ENCODE measurements around the gene B3GALT4.

B3GALT4 gene

DNA sequence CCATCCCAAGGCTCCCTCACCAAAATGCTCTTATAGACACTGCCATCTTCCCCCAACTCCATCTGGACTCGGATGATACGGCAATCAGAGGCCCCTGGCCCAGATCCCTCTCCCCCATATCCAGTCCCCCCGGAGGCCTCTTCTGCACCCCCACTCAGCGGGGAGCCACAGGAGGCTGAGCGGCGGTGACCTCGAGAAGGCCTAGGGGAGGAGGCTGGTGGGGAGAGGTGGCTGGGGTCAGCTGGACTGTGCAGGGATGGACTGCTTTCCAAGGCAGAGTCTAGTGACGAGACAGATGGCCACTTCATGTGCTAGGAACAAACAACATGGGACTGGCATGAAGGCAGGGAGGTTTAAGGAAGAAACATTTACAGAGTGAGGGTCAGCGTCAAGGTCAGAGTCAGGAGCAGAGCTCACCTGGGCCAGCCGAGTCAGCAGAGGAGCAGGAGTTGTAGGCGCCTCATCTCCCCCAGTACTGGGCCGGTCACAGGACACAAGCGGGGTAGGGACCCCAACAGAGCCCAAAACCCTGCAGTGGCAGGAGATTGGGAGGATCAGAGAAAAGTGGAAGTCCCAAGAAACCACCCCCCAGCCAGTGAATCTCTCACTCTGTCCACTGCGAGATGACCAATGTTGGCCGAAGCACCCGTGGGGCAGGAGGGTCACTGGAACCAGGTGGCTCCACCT is 16.2 kb downstream of the B3GALT4 start:
- no peak for DNase-seq

DNA sequence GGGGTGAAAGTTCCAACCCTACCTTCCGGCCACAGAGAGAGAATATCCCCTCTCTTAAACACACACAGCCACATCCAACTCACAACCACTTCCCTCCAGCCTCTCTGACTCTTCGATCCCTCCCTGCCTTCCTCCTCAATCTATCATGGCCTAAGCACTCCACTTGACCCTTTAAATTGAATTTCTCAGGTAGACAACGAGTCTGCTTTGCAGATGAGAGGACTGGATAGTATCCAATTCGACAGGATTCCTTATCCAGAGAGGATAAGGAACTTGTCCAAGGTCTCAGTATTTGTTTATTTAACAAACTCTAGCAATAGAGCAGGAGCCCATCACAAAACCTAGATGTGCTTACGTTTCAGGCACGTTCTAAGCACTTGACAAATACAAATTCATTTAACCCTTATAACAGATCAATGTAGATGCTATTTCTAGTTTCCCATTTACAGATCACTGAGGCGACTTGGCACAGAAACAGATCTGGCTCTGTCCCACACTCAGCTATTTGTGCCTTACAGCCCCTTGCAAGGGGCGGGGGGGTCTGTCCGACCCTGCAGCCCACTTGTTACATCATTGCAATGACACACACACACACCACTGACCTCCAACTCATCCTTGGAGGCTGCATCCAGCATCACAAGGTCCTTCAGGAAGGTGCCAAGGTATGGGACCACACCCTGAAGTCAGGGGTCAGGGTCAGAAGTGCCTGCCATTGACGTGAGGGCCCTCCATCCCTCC is 17.3 kb downstream of the B3GALT4 start:
- DNase-seq: no peak

DNA sequence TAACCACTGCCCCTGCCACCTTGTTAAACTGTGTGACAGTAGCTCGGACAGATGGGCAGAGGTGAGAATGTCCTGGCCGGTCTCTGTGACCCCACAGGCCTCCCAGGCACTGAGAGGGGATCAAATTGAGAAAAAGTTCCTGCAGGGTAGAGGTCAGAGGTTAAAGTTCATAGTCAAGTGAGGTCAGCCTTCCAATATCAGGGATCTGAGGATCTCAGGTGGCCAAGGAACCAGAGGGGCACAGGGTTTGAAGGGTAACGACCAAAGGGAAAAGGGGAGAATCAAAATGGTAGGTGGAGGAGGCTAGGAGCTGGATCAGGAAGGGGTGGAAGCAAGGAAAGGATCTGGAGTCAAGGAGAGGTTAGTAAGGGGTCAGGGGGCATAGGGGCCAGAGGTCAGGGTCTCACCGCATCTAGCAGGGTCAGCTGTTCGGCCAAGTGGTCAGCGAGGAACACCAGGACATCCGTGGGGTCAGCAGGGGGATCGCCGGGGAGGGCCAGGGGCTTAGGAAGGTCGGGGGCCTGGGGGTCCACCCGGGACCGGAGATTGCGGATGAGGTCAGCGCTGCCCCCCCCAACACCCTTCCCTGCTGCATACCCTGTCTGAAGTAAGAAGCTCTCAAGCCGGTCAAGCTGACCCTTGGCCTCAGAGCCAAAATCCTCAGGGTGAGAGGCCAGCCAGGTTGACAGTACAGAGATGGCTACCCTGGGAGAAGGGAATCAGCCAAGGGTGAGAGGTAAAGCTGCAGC is 18.9 kb downstream of the B3GALT4 start:
- DNase-seq: no peak

DNA sequence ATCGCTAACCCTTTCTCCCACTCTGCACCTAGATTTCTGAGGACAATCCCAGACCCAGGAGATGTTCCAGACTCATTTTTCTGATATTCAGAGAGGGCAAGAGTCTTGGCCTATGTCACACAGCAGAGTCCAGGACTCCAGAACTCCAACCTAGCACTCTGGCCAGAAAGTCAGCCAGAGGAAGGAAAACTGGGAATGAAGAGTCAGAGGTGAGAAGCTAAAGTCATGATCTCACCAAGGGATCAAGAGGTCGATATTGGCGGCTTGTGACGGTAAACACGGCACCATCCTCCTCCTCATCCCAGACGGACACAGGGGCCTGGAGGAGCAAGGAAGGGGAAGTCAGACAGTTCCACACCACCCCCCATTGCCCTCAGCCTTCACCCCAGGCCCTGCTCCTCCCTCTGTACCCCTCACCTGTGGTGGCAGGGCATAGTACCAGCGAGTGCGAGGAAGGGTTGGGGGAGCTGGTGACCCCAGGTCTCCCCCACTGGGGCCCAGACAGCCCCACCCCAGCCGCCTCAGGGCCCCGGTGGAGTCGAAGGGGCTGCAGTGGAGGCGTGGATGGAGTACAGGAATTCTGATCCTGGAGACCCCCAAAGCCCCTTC is 20.0 kb downstream of the B3GALT4 start:
- DNase-seq: no peak

DNA sequence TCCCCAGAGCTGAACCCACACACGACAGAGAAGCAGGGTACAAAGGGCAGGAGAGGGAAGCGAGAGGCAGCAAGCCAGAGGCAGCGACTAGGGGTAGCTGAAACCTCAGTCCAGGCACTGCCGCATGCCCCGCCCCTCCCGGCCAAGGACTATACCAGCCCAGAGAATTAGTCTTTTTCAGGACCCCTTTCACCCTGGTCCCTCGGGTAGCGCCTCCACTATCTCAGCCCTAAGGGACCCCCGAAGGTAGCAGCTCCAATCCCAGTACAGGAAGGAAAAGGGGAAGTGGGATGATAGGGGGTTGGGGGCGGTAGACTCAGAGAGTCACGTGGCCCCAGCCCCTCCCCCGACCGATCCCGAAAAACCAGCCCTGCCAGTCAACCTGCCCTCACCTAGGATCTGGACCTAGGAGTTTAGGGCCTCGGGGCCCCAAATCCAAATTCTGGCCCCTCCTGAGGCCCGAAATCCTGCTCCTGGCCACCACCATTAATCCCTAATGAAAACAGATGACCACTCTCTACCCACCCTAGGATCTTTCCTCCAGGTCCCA is 20.6 kb downstream of the B3GALT4 start:
- no peak for DNase-seq

DNA sequence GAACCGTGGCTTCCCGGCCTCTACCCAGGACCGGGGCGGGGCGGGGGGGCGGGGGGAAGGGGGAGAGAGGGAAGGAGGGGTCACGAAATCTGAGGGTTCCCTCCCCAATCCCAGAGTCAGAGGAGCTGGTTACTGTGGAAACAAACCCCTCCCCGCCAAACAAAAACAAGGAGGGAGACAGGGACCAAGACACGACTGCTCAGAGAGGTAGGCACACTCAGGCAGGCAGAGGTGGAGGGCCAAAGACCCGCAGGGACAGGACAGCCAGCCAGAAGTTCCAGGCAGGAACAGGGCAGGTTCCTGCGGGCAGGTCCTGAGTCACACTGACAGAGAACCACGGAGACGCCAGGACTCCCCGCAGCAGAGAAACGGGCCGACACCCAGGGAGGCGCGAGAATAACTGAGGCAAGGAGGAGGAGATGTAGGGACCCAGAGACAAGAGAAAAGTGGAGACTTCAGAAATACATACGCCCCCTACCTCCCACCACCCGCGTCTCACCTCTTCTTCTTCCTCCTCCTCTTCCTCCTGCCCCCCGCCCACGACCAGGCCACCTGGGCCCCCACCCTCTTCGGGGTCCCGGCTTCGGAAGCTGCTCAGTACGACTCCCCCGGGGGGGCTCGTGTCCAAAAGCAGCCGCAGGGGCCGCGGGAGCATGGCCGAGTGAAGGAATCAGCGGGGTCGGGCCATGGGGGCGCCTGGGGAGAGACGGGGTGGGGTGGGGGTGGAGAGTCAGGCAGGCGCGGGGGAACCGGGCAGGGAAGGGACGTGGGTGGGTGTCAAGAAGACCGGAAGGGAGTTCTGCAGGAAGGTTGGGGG is 21.2 kb downstream of the B3GALT4 start:
- DNase-seq: peak; percentile 47

DNA sequence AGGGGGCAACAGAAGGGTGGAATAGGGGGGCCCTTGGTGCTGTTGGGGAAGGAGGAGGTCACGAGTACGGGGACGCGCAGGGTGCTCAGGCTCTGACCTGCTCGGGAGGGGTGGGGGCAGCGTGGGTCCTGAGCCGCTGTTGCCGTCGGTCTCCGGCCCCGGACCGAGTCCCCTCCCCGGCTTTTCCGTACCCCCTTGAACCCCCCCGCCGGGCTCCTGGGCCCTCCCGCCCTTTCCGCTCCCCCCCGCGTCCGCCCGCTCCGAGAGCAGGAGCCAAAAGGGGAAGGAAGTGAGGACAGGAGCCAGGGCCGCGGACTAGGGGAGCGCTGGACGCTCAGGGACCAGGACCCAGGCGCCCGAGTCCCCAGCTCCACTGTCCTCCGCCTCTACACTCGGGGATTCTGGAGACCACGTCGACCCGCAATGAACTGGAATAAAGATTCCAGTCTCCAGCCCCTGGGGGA is 21.9 kb downstream of the B3GALT4 start, which contains the start of gene RGL2:
RGL2 (minus strand) TSS at position 170 of the 464 bp plus-strand sequence. CDS start 332 bp downstream, outside the sequence.
- DNase-seq: peak; percentile 62

DNA sequence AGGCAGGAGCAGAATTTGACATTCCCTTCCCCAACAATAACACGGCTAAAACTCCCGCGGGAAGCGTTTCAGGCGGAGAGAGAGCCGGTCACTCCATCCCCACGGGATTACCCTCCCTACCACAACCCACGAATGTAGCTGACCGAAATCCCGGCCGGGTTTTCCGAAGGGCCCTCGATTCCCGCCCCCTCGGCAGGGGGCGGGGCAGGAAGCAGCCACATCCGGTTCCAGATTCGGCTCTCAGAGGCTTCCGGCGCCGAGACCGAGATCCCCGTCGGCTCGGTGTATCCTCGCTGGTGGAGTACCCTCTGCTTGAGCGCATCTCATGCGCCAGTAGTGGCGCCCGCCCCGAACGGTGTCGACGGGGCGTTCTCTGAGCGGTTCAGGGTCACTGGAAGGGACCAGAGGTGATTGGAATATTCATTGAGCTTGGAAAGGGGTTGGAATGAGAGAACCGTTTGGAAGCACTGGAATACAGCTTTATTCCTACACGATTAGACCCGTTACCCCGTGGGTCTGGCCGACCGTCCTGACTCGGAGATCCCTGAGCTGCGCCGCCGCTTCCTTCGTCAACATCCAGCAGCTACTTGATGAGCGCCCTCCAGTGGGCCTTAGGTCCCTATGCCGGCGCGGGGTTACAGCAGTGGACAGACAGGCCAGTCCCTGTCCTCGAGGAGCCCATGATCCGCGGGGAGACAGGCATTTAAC is 22.5 kb downstream of the B3GALT4 start:
- DNase-seq: peak; percentile 91

DNA sequence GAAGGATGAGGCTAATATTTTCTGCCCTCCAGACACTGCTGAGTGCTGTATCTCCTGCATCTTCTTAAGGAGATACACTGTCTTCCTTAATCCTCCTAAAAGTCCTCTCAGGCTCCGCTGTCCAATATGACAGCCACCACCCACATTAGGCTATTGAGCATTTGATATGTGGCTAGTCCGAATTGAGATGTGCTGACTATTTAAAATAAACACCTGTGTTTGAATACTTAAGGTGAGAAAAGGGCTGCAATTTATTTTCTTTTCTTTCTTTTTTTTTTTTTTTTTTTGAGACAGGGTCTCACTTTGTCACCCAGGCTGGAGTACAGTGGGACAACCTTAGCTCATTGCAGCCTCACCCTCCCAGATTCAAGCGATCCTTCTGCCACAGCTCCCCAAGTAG is 25.0 kb downstream of the B3GALT4 start:
- no peak for DNase-seq

DNA sequence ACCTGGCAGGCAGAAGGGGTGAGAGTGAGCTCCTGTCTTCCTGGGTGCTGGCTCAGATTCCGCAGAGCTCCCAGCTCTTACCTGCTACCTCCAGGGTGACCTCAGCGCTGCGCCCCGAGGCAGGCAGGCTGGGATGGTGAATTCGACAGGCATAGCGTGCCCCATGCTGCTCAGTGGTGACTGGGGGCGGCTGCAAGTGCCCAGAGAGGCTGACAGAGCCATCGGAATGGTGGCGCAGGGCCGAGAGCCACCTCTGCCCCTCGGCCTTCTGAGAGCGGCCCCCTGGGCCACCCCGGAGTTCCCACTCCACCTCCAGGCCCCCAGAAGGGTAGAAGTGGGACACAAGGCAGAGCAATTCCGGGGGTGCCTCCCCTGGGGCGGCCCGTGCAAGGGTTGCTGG is 27.3 kb downstream of the B3GALT4 start:
- DNase-seq: no peak

DNA sequence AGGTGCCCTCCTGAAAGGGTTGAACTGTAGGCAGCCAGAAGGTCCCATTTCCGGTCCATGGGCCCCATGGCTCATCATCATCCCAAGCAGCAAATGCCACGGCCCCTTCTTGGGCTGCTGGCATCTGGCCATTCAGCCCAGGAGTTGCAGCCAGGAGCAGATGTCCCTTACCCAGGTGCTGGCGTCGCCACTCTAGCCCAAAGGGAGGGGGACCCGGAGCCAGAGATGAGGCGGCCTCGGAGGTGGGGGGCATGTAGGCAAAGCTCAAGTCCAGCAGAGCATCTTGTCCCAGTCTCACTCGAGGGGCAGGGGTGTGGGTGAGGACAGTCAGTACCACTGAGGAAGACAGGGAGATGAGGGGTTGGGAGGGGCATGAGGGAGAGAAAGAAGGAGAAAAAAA is 28.1 kb downstream of the B3GALT4 start:
- no peak for DNase-seq

DNA sequence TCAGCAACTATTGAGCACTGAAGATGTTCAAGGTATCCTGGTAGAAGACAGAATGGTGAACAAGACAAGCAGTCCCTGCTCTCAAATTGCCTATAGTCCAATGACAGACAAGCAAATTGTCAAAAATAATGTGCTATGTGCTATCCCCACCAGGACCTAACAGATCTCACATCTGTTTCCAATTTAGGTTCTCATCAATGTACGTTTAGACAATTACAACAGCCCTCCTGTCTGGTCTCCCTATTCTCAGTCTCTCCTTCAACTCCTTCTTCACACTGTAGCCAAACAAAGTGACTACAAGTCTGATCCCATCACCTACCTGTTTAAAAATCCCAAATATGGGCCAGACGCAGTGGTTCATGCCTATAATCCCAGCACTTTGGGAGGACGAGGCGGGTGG is 29.4 kb downstream of the B3GALT4 start:
- no peak for DNase-seq

DNA sequence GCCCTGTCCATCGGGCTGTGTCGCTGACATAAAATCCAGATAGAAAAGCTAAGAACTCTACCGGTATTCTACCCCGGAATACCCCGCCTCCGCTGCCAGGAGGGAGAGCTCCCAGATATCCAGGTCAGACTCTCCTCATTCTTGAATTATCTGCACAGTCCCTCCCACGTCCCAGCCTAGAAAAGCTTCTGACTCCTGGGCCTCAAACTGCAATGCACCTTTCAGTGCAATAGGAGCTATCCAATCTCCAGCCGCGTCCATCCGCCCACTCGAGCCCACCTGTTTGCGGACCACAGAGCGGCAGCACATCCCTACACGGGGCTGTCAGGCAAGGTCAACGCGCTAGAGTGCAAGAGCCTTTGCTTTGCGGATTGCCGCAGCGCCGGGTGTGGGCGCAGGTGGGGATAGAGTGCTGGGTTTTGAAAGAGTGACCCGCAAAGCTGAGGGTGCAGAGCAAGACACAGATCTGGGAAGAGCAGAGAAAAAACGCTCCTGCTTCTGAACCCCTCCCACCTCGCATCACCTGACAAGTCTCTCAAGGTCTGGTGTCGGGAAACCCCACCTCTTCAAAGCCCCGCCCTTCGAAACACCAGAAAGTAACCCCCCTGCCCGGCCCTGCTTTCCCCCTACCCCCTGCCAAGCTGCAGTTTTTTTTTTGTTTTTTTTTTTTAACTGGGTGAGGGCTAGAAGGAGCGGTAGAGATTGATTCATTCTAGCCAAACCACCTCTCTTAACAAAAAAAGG is 35.6 kb downstream of the B3GALT4 start:
- DNase-seq: peak; percentile 75

DNA sequence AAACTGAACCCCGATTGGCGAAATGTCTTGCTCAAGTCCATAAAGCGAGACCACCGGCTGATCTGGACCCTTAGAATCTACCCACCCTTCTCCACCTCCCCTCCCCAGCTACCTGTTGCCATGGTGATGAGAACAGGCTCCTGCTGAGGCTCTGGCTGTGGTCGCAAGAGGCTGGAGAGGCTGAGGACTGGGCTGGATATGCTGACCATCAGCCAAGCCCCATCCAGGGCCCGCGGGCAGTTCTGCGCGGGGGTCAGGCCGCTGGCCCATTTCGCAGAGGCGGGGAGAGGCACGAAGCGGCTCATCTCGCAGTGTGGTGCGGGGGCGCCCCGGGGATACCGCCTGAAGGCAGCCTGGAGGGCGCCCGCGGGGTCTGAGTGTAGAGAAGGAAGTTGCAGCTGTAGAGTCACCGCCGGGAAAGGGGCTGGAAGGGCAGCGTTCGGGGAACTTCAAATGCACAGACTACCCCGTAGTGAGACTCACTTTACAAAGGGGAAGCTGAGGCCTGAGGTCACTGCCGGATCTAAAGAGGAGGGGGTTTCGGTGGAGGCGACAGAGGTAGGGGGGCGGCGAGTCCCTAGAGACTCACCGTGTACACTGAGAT is 36.3 kb downstream of the B3GALT4 start:
- peak; percentile 64 for DNase-seq

DNA sequence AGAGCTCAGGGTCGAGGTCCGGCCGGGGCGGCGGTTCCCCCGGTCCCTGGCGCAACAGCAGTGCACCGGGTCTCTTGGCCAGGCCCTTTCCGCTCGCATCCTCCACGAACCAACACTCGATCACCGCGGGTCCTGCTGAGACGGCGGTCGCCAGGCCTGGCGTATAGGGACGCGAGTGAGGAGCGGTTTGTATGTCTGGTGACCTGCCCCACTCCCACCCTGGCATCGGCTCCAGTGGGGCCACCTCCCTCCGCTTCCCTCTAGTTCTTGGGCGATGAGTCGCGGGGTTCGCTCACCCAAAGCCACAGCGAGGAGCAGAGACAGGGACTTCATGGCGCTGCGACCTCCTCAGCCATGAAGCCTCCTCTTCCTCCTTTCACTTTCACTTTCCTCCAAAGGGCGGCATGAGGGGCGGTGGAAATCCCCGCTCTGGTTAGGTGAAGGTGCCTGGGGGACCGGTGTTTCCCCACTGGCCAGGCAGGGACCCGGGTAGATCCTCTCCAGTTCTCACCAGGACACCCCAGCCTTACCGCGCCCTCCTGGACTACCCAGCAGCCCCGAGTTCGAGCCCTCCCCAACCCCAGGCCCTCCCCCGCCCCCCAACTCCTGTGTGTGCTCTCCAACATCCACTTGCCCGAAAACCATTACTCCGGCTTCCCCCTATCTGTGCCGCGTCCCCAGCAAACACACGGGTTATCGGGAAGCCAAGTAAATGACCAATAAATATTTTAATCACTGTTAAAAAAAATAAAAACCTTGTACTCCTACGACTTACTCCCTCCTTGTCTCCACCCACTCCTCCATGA is 37.0 kb downstream of the B3GALT4 start, which contains the start of gene TAPBP:
TAPBP (minus strand) TSS at position 370 of the 806 bp plus-strand sequence; CDS start at position 333, 37 bp downstream.
- peak; percentile 78 for DNase-seq

DNA sequence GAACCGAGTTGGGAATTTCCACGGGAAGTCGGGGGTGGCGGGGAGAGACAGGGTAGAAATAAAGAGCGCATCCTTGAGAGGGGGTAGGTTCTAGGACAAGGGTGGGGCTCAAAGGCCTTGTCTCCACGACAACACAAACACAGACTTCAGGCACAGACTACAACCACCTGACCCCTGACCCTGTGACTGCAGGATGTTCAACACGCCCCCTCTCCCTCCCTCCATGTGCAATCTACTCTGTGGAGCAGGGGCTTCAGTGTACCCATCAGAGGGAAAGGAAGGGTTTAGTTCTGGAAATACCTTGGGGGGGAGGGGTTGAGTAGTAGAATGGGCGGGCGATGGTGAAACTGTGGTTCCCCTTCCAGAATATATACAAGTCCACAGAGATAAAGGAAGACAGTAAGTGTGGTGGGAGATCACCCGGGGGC is 37.6 kb downstream of the B3GALT4 start:
- peak; percentile 60 for DNase-seq

DNA sequence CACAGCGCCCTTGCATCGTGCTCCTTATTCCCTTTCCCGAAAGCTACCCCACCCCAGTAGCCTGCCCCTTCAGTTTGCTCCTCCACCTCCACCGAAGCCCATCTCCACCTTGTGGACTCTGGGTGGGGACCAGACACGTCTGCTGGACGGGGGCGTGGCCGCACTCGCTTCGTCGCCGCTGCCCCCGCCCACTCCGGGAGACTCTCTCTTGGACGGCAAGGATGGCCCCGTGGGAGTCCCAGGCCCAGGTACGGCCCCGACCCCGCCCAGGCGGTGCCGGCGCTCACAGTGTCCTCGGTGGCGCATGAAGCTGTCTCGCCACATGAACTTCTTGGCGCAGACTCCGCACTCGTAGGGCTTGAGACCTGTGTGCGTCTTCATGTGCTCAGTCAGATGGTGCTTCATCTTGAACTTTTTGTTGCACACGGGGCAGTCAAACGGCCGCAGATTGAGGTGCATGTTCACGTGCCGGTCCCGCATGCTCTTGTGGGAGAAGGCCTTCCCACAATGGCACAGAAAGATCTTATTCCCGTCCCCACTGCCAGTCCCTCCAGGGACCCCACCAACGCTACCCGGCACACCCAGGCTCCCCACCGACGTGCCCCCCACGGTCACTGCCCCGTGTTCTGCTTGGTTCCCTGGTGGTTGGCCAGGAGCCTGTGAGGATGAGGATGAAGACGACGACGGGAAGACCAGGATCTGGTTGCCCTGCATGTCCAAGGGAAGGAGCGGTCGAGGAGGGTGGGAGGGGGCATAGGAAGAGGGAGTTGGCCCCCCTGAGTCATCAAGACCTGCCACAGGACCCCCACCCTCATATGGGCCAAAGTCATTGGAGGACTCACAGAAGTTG is 38.2 kb downstream of the B3GALT4 start:
- no peak for DNase-seq
